ENCODE data around the gene C1QTNF1. TPM values are rescaled to one million over a fixed set of nuclear protein-coding genes. Genes with fewer than 3 reads are reported as not detected.

C1QTNF1 gene
- total RNA-seq, 1 experiment from 2014 or later, result 19.9 TPM

- no peaks in the 10 kb centered on the region for H3K36me3 ChIP-seq (ENCODE audit: control insufficient read depth, insufficient read depth, low read length)
- H3K36me3 Mint-ChIP-seq (ENCODE audit: insufficient read depth, unreplicated experiment), result peaks cover 21% of the 10 kb centered on the region
- peak overlapping the region; percentile 65 for H3K4me3 Mint-ChIP-seq (ENCODE audit: unreplicated experiment)
- H3K27me3 Mint-ChIP-seq (ENCODE audit: insufficient read depth, unreplicated experiment), result no peaks in the 10 kb centered on the region
- BruUV-seq (replicated peaks), result TSS peak; percentile 80
- peak in 1 of 2 experiments; percentile 37 for DNase-seq
- H3K27ac Mint-ChIP-seq (ENCODE audit: unreplicated experiment), result peak overlapping the region; percentile 67
- H3K4me1 ChIP-seq, result peaks cover 13% of the 10 kb centered on the region
- H3K9me3 Mint-ChIP-seq (ENCODE audit: unreplicated experiment), result no peaks in the 10 kb centered on the region
- ChIA-PET CTCF (interaction anchor here (0.8 to 1.2 kb wide), 4 partner anchors 15 to 63 kb away, joined by 3 to 10 read pairs (median 4); no protein-coding TSS in a partner anchor), POLR2A (interaction anchor here (1.5 kb wide), 1 partner anchor 40 kb away, joined by 5 read pairs; no protein-coding TSS in a partner anchor)
- H3K9me3 ChIP-seq, result no peaks in the 10 kb centered on the region
- intact Hi-C loops (cut with micrococcal nuclease; ENCODE audit: unreplicated experiment), result loop anchor here (1.0 kb wide), 1 partner anchor 56 kb away; no protein-coding TSS in a partner anchor
- TF ChIP-seq CTCF (IDR thresholded peaks at IDR 0.05; ENCODE audit: insufficient read depth in 1 of 2, low read depth in 1 of 2, low read length in 1 of 2, severe bottlenecking in 1 of 2, unreplicated experiment in 1 of 2), result no peak
- peak overlapping the region; percentile 8 for H3K4me3 ChIP-seq (ENCODE audit: low read depth, low read length)
- H3K4me1 Mint-ChIP-seq (ENCODE audit: low read depth, unreplicated experiment), result no peaks in the 10 kb centered on the region
- no peaks in the 10 kb centered on the region for H3K27me3 ChIP-seq (replicated peaks; ENCODE audit: control insufficient read depth, insufficient read depth, low read length)
Observed at GRCh38 chr17:78986649-78987328, 37.2 kb upstream of the C1QTNF1 start.

- CTCF ChIA-PET, result interaction anchor here (0.7 to 1.0 kb wide), 2 partner anchors 39 to 61 kb away, joined by 3 to 6 read pairs; no protein-coding TSS in a partner anchor
- no peaks in the 10 kb centered on the region for H3K27me3 ChIP-seq (replicated peaks; ENCODE audit: control insufficient read depth, insufficient read depth, low read length)
- H3K4me3 ChIP-seq (ENCODE audit: low read depth, low read length), result no peak overlapping the region
- BruUV-seq (replicated peaks), result no TSS peak
- H3K4me1 ChIP-seq, result peaks cover 13% of the 10 kb centered on the region
- H3K4me1 Mint-ChIP-seq (ENCODE audit: low read depth, unreplicated experiment), result no peaks in the 10 kb centered on the region
- intact Hi-C loops (cut with micrococcal nuclease; ENCODE audit: unreplicated experiment), result no loop called here
- H3K9me3 ChIP-seq, result no peaks in the 10 kb centered on the region
- TF ChIP-seq CTCF (IDR thresholded peaks at IDR 0.05; ENCODE audit: insufficient read depth in 1 of 2, low read depth in 1 of 2, low read length in 1 of 2, severe bottlenecking in 1 of 2, unreplicated experiment in 1 of 2), result no peak
- H3K4me3 Mint-ChIP-seq (ENCODE audit: unreplicated experiment), result no peak overlapping the region
- H3K36me3 Mint-ChIP-seq (ENCODE audit: insufficient read depth, unreplicated experiment), result peaks cover 29% of the 10 kb centered on the region
- H3K27ac Mint-ChIP-seq (ENCODE audit: unreplicated experiment), result no peak overlapping the region
- H3K27me3 Mint-ChIP-seq (ENCODE audit: insufficient read depth, unreplicated experiment), result no peaks in the 10 kb centered on the region
- DNase-seq, result no peak
- 0 out of 2 replicates have a peak, but pooled peaks cover 2% of the 10 kb centered on the region for H3K36me3 ChIP-seq (ENCODE audit: control insufficient read depth, insufficient read depth, low read length)
- H3K9me3 Mint-ChIP-seq (ENCODE audit: unreplicated experiment), result no peaks in the 10 kb centered on the region
- POLR2A ChIA-PET, result no interaction called here
Observed at GRCh38 chr17:78988152-78988551, 35.8 kb upstream of the C1QTNF1 start.

DNA sequence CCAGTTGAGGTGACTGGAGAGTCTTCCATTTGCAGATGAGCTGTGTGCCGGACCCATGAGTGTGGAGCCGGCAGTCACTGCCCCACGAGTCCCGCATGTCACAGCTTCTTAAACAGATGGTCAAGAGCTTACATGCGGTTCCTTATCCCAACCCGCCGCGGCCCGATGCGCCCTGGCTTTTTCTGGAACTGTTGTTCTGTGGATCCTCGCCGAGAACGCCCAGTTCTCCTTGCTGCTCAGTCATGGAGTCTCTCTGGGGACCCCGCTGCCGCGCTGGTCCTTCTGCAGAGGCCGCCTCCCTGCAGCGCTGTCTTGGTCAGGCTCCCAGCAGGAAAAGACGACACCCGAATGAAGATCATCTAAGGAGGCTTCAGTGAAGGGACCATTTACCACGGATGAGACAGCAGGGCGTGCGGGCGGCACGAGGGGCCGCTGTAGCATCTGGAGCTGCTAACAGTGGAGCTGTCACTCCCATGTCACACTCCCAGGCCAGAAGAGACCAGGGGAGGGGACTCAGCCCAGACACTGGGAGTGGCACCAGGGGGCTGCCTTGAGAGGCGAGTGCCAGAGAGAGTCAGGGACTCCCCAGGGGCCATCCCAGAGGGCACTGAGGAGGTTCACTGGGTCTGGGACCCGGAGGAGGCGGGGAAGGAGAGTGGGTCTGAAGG, 33.5 kb upstream of the C1QTNF1 start:
- no peaks in the 10 kb centered on the region for H3K9me3 ChIP-seq
- Mint-ChIP-seq H3K27me3 (ENCODE audit: insufficient read depth, unreplicated experiment) (no peaks in the 10 kb centered on the region), H3K4me3 (ENCODE audit: unreplicated experiment) (no peak overlapping the region), H3K36me3 (ENCODE audit: insufficient read depth, unreplicated experiment) (peaks cover 46% of the 10 kb centered on the region), H3K9me3 (ENCODE audit: unreplicated experiment) (no peaks in the 10 kb centered on the region), H3K4me1 (ENCODE audit: low read depth, unreplicated experiment) (no peaks in the 10 kb centered on the region), H3K27ac (ENCODE audit: unreplicated experiment) (no peak overlapping the region)
- H3K4me3 ChIP-seq (ENCODE audit: low read depth, low read length), result no peak overlapping the region
- H3K36me3 ChIP-seq (ENCODE audit: control insufficient read depth, insufficient read depth, low read length), result 0 out of 2 replicates have a peak, but pooled peaks cover 2% of the 10 kb centered on the region
- POLR2A ChIA-PET, result no interaction called here
- BruUV-seq (replicated peaks), result no TSS peak
- CTCF ChIA-PET, result no interaction called here
- intact Hi-C loops (cut with micrococcal nuclease; ENCODE audit: unreplicated experiment), result no loop called here
- H3K27me3 ChIP-seq (replicated peaks; ENCODE audit: control insufficient read depth, insufficient read depth, low read length), result no peaks in the 10 kb centered on the region
- DNase-seq, result no peak
- TF ChIP-seq CTCF (IDR thresholded peaks at IDR 0.05; ENCODE audit: insufficient read depth in 1 of 2, low read depth in 1 of 2, low read length in 1 of 2, severe bottlenecking in 1 of 2, unreplicated experiment in 1 of 2), result no peak
- H3K4me1 ChIP-seq, result peaks cover 13% of the 10 kb centered on the region

All from Caco-2 (cell line).